Fibroblast of upper back skin (primary cell): Measurements from ENCODE around the gene OTX1.
"Not testable (repeated sequence)": the region's sequence is repeated elsewhere in the genome, so short reads cannot be mapped to it uniquely, and the experiment has no call there.

Experiments
- DNase-seq: peaks from one replicate; pipeline ENCODE4 v3.0.0-alpha.2; 2013

OTX1 gene

GRCh38 chr2:63050334-63051041 lies at the start of gene OTX1:
TSS of gene OTX1 (plus strand) at chr2:63050830. CDS start at chr2:63052991, 2,161 bp downstream.
- no peak for DNase-seq

GRCh38 chr2:63001576-63001975 lies 49.1 kb upstream of the OTX1 start:
- no peak for DNase-seq

GRCh38 chr2:63003351-63003750 lies 47.3 kb upstream of the OTX1 start:
- DNase-seq: no peak

DNA sequence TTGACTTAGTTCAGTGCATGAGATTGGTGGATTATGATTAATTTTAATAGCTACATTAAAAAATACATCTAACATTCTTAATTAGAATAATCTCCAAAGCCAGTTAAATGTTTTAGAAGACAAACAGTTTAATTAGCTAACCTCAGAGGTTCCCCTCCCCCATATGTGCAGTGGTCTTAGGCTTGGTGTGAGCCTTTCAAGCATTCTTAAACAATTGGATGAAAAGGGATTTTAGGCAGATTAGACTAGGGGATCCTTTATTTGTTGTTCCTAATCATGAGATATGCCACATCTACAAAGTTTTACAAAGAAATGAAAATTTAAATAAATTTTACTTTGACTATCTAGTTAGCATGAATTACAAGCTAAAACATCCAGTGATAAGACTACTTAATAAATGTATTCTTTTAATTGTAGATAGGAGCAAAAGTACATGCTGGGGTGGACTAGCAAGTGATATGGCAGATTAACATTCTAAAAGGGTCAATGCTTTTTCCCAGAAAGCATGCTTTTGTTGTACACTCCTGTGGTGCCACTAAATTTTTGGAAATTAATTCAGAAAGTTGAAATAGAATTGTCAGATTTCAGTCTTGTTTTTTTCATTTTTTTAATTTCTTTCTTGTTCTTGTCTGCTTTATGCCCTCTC lies 42.7 kb upstream of the OTX1 start:
- no peak for DNase-seq

- no peak for DNase-seq
Observed at GRCh38 chr2:63008838-63009237, 41.8 kb upstream of the OTX1 start.

- DNase-seq: no peak
Observed at GRCh38 chr2:63009490-63009889, 41.1 kb upstream of the OTX1 start.

GRCh38 chr2:63012541-63012940 lies 38.1 kb upstream of the OTX1 start:
- DNase-seq: peak; percentile 81

GRCh38 chr2:63013438-63013837 lies 37.2 kb upstream of the OTX1 start:
- DNase-seq: no peak

- DNase-seq: no peak
Observed at GRCh38 chr2:63015389-63015788, 35.2 kb upstream of the OTX1 start.

DNA sequence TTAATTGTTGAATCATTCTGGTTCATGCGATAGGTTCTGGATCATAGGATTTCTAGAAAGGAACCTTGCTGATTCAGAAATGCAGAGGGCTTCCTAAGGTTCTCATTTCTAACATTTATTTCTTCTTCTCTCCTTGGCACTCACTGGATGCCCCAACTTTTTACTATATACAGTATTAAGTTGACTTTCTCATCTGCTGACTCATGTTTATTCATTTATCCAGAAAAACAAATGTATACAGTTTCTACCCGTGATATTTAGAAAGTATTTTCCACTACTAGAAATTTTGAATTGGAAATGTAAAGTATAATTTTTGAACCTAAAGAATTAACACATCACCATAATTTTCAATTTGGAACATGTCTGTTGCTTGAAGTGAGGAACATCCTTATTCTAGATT lies 32.2 kb upstream of the OTX1 start:
- DNase-seq: no peak

- not testable (repeated sequence) for DNase-seq
Observed at GRCh38 chr2:63019686-63020085, 30.9 kb upstream of the OTX1 start.

GRCh38 chr2:63023444-63023843 lies 27.2 kb upstream of the OTX1 start:
- peak; percentile 28 for DNase-seq

DNA sequence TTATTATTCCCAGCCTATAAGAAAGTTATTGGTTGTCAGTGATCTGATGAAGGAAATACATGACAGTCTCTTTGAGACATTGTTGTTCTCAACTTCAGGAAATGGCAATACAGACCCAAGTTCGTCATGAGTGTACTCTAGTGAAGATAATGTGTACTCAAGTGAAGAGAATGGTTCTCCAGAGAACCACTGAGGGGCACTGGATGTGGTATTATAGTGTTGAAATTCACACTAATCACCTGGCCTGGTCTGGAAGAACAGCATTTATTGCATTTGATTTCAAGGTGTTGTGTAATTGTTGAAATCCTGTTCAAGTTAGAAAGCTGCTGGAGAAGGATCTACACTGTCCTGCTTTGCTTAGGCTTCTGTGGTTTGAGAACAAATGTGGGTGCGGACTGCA lies 23.4 kb upstream of the OTX1 start:
- DNase-seq: no peak

- no peak for DNase-seq
Observed at GRCh38 chr2:63029058-63029457, 21.6 kb upstream of the OTX1 start.

DNA sequence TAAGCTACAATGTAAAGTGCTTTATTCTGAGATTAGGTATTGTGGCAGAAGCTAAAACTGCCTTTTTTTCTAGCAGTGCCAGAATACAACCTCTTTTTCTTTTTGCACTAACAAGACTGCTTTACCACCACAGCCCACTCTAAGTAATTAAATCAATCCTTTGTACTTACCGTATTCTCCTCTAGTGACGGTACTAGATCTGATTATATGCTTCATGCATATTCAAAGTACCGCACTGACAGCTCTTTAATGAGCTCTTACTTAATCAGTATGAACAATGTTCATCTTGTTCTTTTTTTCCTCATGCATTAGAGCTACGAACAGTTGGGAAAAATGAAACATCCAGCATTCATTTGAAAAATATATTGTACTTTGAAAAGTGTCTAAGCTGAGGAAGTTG lies 16.1 kb upstream of the OTX1 start:
- no peak for DNase-seq

- DNase-seq: no peak
Observed at GRCh38 chr2:63035169-63035568, 15.5 kb upstream of the OTX1 start.

DNA sequence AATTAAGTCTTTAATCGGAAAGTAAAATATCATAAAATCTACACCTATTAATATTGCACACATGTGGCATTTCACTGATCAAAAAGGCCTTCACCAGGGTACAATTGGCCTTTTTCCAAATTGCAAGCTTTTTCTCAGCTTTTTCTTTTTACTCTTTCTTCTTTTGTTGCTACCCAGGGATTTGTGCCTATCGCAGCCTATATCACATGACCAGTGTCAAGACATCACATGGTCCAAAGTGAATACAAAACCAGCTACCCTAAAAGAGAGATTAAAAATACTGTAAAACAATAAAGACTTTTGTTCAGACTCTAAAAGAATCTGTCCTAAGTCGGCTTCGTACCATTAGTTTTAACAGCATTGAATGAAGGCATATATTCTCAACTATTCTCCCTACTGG lies 15.0 kb upstream of the OTX1 start:
- DNase-seq: no peak

DNA sequence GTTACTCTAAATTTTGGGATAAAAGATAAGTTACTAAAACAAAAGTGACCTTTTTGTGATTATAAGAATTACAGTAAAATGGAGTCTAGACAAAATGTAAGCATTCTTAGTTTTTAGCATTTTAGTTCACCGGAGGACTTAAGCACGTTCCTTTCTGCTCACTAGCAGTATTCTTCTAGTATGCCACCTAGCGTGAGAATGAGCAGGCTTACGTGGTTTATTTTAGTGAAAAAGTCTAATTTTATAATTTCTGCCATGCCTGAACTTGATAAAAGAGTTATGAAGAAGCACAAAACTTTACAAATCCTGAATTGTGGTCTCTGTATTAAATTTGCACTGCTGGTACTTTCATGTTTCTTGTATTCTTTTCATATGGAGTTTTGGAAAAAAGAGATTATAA lies 12.6 kb upstream of the OTX1 start:
- no peak for DNase-seq

- DNase-seq: no peak
Observed at GRCh38 chr2:63040586-63040985, 10.0 kb upstream of the OTX1 start.

GRCh38 chr2:63041592-63041991 lies 9.0 kb upstream of the OTX1 start:
- DNase-seq: no peak

- no peak for DNase-seq
Observed at GRCh38 chr2:63044362-63045327, 6.0 kb upstream of the OTX1 start.

DNA sequence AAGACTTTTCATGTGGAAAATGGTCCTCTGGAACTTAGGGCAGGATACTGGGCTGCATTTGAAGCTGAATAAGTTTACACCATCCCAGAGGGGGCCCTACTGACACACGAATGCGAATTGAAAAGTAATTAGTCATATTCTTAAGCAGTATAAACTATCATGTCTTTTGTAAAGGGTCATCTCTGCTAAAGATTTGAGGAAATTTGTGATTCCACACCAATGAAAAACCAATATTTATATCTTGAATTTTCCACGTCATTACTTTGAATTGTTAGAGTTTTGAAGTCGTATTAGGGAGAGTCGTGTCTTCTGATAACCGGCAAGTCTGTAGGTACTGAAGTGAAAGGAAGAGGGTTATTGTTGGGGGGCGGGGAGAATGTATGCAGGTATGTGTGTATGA lies 4.1 kb upstream of the OTX1 start:
- DNase-seq: no peak

DNA sequence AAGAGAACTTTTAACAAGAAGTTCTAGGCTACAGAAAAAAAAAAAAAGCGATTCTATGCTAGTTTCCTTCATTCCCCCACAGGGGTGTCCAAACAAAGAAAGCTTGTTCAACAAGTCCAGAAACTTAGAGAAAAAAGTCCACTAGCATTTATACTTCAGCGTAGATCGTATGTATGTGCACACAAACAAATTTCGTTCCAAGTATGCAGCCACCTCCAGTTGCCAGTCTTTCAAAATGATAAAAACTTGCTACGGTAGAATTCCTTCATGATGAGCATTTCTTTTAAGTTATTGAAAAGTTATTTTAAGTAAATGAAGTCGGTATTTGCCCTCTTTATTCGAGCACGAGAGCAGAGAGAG lies 3.7 kb upstream of the OTX1 start:
- no peak for DNase-seq
